ENCODE data around the gene CDC42BPB. TPM values are rescaled to one million over a fixed set of nuclear protein-coding genes. Genes with fewer than 3 reads are reported as not detected.

The CDC42BPB gene
- total RNA-seq, 2 donors from 2014 or later = 66.2 to 102 TPM

DNA sequence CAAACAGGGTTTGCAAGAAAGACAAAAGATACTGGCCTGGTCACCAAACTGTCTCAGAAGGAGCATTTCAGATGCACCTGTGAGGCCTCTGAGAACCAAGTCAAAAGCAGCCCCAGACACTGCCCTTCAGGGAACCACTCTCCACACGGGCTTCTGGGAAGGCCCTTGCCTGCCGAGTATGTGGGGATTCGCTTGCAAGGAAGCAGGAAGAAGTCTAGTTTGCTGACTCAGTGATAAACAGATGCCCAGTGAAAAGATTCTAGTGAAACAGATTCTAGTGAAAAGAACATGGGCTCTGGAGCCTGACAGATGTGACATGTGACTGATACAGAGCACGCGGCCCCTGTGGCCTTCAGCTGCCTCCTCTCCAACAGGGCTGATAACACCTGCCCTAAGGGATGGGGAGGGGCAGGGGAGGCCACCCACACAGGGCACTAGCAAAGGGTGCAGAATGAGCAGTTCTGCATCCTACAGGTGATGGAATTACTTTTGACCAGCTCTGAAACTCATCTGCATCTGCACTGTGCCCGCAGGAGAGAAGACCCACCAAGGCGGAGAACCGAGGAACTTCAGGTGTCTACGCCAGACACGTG lies 115.8 kb downstream of the CDC42BPB start:
- ATAC-seq = no peak
- H3K27ac ChIP-seq = no peak overlapping the region
- intact Hi-C loops (cut with DNase I) = no loop called here
- H3K9me3 ChIP-seq = no peaks in the 10 kb centered on the region
- DNase-seq = no peak
- 73 to 74% methylated on average over 10 of the region's 10 CpGs for WGBS, 2 donors
- TF ChIP-seq POLR2A (IDR thresholded peaks at IDR 0.05) = no peak
- TF ChIP-seq, protein P1, sequence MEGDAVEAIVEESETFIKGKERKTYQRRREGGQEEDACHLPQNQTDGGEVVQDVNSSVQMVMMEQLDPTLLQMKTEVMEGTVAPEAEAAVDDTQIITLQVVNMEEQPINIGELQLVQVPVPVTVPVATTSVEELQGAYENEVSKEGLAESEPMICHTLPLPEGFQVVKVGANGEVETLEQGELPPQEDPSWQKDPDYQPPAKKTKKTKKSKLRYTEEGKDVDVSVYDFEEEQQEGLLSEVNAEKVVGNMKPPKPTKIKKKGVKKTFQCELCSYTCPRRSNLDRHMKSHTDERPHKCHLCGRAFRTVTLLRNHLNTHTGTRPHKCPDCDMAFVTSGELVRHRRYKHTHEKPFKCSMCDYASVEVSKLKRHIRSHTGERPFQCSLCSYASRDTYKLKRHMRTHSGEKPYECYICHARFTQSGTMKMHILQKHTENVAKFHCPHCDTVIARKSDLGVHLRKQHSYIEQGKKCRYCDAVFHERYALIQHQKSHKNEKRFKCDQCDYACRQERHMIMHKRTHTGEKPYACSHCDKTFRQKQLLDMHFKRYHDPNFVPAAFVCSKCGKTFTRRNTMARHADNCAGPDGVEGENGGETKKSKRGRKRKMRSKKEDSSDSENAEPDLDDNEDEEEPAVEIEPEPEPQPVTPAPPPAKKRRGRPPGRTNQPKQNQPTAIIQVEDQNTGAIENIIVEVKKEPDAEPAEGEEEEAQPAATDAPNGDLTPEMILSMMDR (IDR thresholded peaks at IDR 0.05) = no peak
- H3K27me3 ChIP-seq = no peaks in the 10 kb centered on the region
- H3K4me3 ChIP-seq = no peak overlapping the region
- no peaks in the 10 kb centered on the region for H3K4me1 ChIP-seq
- H3K36me3 ChIP-seq (replicated peaks in 1 of 2; ENCODE audit: insufficient read depth in 1 of 2, low read depth in 2 of 2) = peaks cover 18 to 52% of the 10 kb centered on the region in 2 donors

DNA sequence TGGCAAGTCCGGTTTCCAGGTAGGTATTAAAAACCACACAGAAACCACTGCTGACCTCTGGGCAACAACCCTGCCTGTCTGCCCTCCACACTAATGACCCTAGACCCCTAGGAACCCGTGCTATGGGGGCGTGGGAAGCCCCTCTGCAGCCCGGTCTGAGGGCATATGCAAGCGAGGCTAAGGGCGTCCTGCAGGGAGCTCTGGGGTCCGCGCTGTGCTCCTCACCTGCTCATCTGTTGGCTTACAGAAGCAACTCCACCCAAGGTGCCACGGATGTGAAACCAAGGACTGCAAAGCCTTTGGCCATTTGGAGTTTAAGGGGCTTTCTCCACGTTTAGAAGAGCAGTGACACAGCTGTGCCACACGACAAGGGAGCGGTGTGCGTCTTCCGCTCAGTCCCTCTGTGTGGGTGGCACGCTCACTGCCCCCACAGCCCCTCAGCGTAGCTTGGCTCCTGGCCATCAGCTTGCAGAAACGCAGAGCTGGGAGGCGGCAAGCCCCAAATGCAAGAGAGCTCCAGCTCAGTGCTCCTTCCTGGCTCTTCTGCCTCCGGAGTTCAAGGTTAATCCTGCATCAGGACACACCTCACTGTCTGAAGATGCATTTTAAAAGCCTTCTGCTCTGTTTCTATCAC lies 116.5 kb downstream of the CDC42BPB start:
- no peak for ATAC-seq
- TF ChIP-seq, protein P1 (IDR thresholded peaks at IDR 0.05) = no peak
- TF ChIP-seq POLR2A (IDR thresholded peaks at IDR 0.05) = no peak

DNA sequence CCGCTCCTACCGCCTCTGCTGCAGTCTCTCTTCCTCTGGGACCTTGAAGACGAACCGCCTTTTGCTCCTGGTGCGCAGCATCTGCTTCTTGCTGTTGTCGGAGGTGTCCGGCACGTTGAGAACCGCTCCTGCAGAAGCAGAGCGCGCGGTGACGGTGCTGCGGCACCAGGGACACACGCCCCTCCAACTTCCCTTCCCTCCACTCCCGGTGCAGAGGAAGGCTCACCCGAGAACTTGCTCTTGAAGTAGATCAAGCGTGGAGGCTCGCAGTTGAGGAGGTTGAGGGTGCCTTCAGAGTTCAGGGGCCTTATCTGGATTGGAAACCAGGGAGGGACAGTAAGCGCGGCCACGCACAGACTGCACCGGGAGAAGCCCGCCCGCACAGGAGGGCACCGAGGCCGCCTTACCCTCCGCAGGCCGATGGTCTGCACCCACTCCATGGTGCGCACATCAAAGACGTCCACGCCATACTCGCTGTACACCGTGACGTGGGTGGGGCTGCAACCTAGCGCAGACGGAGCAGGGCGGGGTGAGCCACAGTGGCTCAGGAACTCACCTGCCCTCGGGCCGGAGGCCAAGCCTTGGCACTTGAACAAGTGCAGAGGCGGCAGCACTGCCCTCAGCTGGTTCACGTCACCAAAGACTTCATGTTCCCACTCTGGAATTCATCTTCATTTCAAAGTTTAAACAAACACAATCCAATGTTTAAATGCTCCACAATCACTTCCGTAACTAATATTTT lies 117.4 kb downstream of the CDC42BPB start:
- intact Hi-C loops (cut with DNase I) = no loop called here
- peaks cover 10 to 40% of the 10 kb centered on the region in 2 donors for H3K36me3 ChIP-seq (replicated peaks in 1 of 2; ENCODE audit: insufficient read depth in 1 of 2, low read depth in 2 of 2)
- H3K4me3 ChIP-seq = no peak overlapping the region
- TF ChIP-seq POLR2A (IDR thresholded peaks at IDR 0.05) = no peak
- TF ChIP-seq, protein P1 (IDR thresholded peaks at IDR 0.05) = no peak
- DNase-seq (no peak), ATAC-seq (peak; percentile 16)
- H3K27ac ChIP-seq = no peak overlapping the region
- no peaks in the 10 kb centered on the region for H3K27me3 ChIP-seq
- H3K9me3 ChIP-seq = no peaks in the 10 kb centered on the region
- WGBS, 2 donors = 93% methylated on average over 41 to 43 of the region's 43 CpGs
- H3K4me1 ChIP-seq = no peaks in the 10 kb centered on the region

More for the DNA sequence above, 116.5 kb downstream of the CDC42BPB start:
- Histone ChIP-seq H3K4me3 (no peak overlapping the region), H3K27me3 (no peaks in the 10 kb centered on the region), H3K27ac (no peak overlapping the region), H3K36me3 (replicated peaks in 1 of 2; ENCODE audit: insufficient read depth in 1 of 2, low read depth in 2 of 2) (peaks cover 17 to 48% of the 10 kb centered on the region in 2 donors), H3K9me3 (no peaks in the 10 kb centered on the region), H3K4me1 (no peaks in the 10 kb centered on the region)
- no peak for DNase-seq
- intact Hi-C loops (cut with DNase I) = no loop called here
- WGBS, 2 donors = 79 to 87% methylated on average over 2 to 19 of the region's 19 CpGs

DNA sequence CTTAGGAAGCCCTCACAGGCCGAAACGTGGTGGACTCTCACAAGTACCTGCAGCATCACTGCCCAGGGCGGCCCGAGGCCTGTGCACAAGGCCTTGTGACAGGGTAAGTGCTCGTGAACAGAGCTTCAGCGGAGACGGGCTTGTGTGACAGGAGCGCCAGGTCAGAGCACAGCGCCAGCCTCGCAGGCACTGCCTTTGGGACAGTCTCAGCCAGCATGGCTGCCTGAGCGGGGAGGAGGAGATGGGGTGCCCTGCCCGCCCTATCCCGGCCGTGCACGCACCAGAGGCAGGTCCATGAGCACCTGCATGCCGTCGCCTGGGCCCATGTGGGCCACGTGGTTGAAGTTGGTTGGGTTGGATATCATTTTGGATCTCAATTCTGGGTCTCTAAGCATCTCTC lies 118.0 kb downstream of the CDC42BPB start:
- Histone ChIP-seq H3K36me3 (replicated peaks in 1 of 2; ENCODE audit: insufficient read depth in 1 of 2, low read depth in 2 of 2) (peaks cover 10 to 38% of the 10 kb centered on the region in 2 donors), H3K4me1 (no peaks in the 10 kb centered on the region), H3K27me3 (no peaks in the 10 kb centered on the region), H3K4me3 (no peak overlapping the region), H3K27ac (no peak overlapping the region), H3K9me3 (no peaks in the 10 kb centered on the region)
- no peak for DNase-seq
- TF ChIP-seq, protein P1 (IDR thresholded peaks at IDR 0.05) = no peak
- no peak for TF ChIP-seq POLR2A (IDR thresholded peaks at IDR 0.05)
- WGBS, 2 donors = 90 to 91% methylated on average over 15 to 16 of the region's 18 CpGs
- ATAC-seq = no peak
- intact Hi-C loops (cut with DNase I) = no loop called here
